OCI-LY1 (cell line): Measurements from ENCODE around the gene PGF.

Experiments
- H2AFZ ChIP-seq: fragments of 200-600 bp; sonication (generic), shearing (Covaris generic); 2 replicates; pipeline ENCODE4 v1.6.0; 2014; ENCODE audit warnings: antibody characterized with exemption, mild to moderate bottlenecking, low read length
- H3F3A ChIP-seq: fragments of 200-600 bp; sonication (generic), shearing (Covaris generic); 2 replicates; pipeline ENCODE4 v1.6.0; 2014; ENCODE audit warnings: mild to moderate bottlenecking, antibody characterized with exemption, low read length, moderate library complexity; ENCODE audit not compliant: insufficient read depth
- H3K27ac ChIP-seq: fragments of 200-600 bp; sonication (generic); 2 replicates; pipeline ENCODE4 v1.5.1; 2014; ENCODE audit warnings: low read length, mixed run types, mild to moderate bottlenecking, low read depth; ENCODE audit not compliant: poor library complexity, severe bottlenecking
- H3K27me3 ChIP-seq: fragments of 200-600 bp; sonication (generic); 2 replicates; pipeline ENCODE4 v1.6.0; 2014; ENCODE audit warnings: antibody characterized with exemption, mild to moderate bottlenecking, low read length, moderate library complexity; ENCODE audit not compliant: insufficient read depth
- H3K36me3 ChIP-seq: fragments of 200-600 bp; sonication (generic); 2 replicates; pipeline ENCODE4 v1.6.1; 2014; ENCODE audit warnings: mild to moderate bottlenecking, antibody characterized with exemption, low read length, moderate library complexity, mixed read lengths; ENCODE audit not compliant: insufficient read depth
- H3K4me1 ChIP-seq: fragments of 200-600 bp; sonication (generic); 2 replicates; pipeline ENCODE4 v1.5.1; 2014; ENCODE audit warnings: mild to moderate bottlenecking, low read length, moderate library complexity; ENCODE audit not compliant: insufficient read depth, severe bottlenecking
- H3K4me2 ChIP-seq: fragments of 200-600 bp; sonication (generic), shearing (Covaris generic); 2 replicates; pipeline ENCODE4 v1.6.1; 2014; ENCODE audit warnings: low read length
- H3K4me3 ChIP-seq: fragments of 200-600 bp; sonication (generic); 2 replicates; pipeline ENCODE4 v1.5.1; 2014; ENCODE audit warnings: low read length, low read depth, mild to moderate bottlenecking, mixed read lengths; ENCODE audit not compliant: poor library complexity, severe bottlenecking
- H3K79me2 ChIP-seq: fragments of 200-600 bp; shearing (Covaris generic); 2 replicates; pipeline ENCODE4 v1.6.1; 2016; ENCODE audit warnings: mixed run types, low read length, mixed read lengths; ENCODE audit not compliant: insufficient read depth
- H3K9ac ChIP-seq: fragments of 200-600 bp; sonication (generic), shearing (Covaris generic); 2 replicates; pipeline ENCODE4 v1.6.1; 2014; ENCODE audit warnings: mild to moderate bottlenecking, low read length, mixed read lengths
- H3K9me2 ChIP-seq: fragments of 200-600 bp; sonication (generic), shearing (Covaris generic); 2 replicates; pipeline ENCODE4 v1.6.1; 2014; ENCODE audit warnings: low read depth, mild to moderate bottlenecking, low read length, mixed read lengths
- H3K9me3 ChIP-seq: fragments of 200-600 bp; shearing (Covaris generic); 2 replicates; pipeline ENCODE4 v1.6.1; 2014; ENCODE audit warnings: low read length, mixed read lengths
- H4K20me1 ChIP-seq: fragments of 200-600 bp; sonication (generic), shearing (Covaris generic); 2 replicates; pipeline ENCODE4 v1.6.0; 2016; ENCODE audit warnings: mild to moderate bottlenecking, low read length; ENCODE audit not compliant: insufficient read depth
- CTCF ChIP-seq: fragments of 200-600 bp; sonication (generic), shearing (Covaris generic); IDR thresholded peaks from 2 replicates; pipeline ENCODE4 v1.5.1; 2017; ENCODE audit warnings: mild to moderate bottlenecking, antibody characterized with exemption, low read length, moderate library complexity, mixed read lengths
- EZH2 ChIP-seq: fragments of 200-600 bp; sonication (generic), shearing (Covaris generic); IDR thresholded peaks from 2 replicates; pipeline ENCODE4 v1.8.0; 2017; ENCODE audit warnings: borderline replicate concordance, mixed run types, mild to moderate bottlenecking, antibody characterized with exemption, low read length, moderate library complexity, mixed read lengths

Gene PGF

GRCh38 chr14:74985028-74985310 lies 29.6 kb upstream of the PGF start:
- Histone ChIP-seq H3K4me3 (no peak overlapping the region), H3K4me2 (no peak overlapping the region), H3K36me3 (no peaks in the 10 kb centered on the region), H3K9me2 (no peaks in the 10 kb centered on the region), H3K9me3 (no peaks in the 10 kb centered on the region), H3K9ac (no peak overlapping the region), H3F3A (no peaks in the 10 kb centered on the region), H3K4me1 (no peaks in the 10 kb centered on the region), H3K79me2 (no peaks in the 10 kb centered on the region), H3K27me3 (peaks cover 5% of the 10 kb centered on the region; the same call in 1 of the 2 replicates), H3K27ac (no peak overlapping the region), H2AFZ (no peak overlapping the region), H4K20me1 (no peaks in the 10 kb centered on the region)
- TF ChIP-seq CTCF (no peak), EZH2 (no peak)

- Histone ChIP-seq H3K79me2 (no peaks in the 10 kb centered on the region), H3K27ac (no peak overlapping the region), H3K4me3 (no peak overlapping the region), H3K9ac (no peak overlapping the region), H3K9me2 (no peaks in the 10 kb centered on the region), H3K27me3 (peaks cover 6% of the 10 kb centered on the region; the same call in 1 of the 2 replicates), H4K20me1 (no peaks in the 10 kb centered on the region), H3F3A (no peaks in the 10 kb centered on the region), H3K4me2 (no peak overlapping the region), H3K4me1 (no peaks in the 10 kb centered on the region), H3K36me3 (no peaks in the 10 kb centered on the region), H3K9me3 (no peaks in the 10 kb centered on the region), H2AFZ (no peak overlapping the region)
- TF ChIP-seq EZH2, result no peak
- TF ChIP-seq CTCF, result no peak
Observed at GRCh38 chr14:74984236-74985027, 29.0 kb upstream of the PGF start.

GRCh38 chr14:74983343-74983742 lies 27.9 kb upstream of the PGF start:
- Histone ChIP-seq H3K36me3 (no peaks in the 10 kb centered on the region), H3K4me1 (no peaks in the 10 kb centered on the region), H3K4me2 (no peak overlapping the region), H3K79me2 (no peaks in the 10 kb centered on the region), H3K27ac (no peak overlapping the region), H4K20me1 (no peaks in the 10 kb centered on the region), H2AFZ (no peak overlapping the region), H3K9ac (no peak overlapping the region), H3K4me3 (no peak overlapping the region), H3F3A (no peaks in the 10 kb centered on the region), H3K9me3 (no peaks in the 10 kb centered on the region), H3K9me2 (no peaks in the 10 kb centered on the region), H3K27me3 (peaks cover 6% of the 10 kb centered on the region; the same call in 1 of the 2 replicates)
- no peak for TF ChIP-seq CTCF
- TF ChIP-seq EZH2, result no peak
